Nephron progenitor cell (in vitro differentiated cells): ENCODE results near the gene LARP1.

Source experiments
- DNase-seq: peaks from one replicate; pipeline ENCODE4 v3.0.0; 2021
- H3K27ac Mint-ChIP-seq: 2 replicates; pipeline ENCODE4 v1.8.0; 2021; ENCODE audit warnings: mild to moderate bottlenecking, moderate library complexity, mixed read lengths
- H3K27me3 Mint-ChIP-seq: 2 replicates; pipeline ENCODE4 v1.8.0; 2021; ENCODE audit warnings: mild to moderate bottlenecking, low read depth, mixed read lengths; ENCODE audit not compliant: poor library complexity
- H3K36me3 Mint-ChIP-seq: 2 replicates; pipeline ENCODE4 v1.8.0; 2021; ENCODE audit warnings: low read depth, mixed read lengths
- H3K4me1 Mint-ChIP-seq: 2 replicates; pipeline ENCODE4 v1.8.0; 2021; ENCODE audit warnings: mixed read lengths
- H3K4me3 Mint-ChIP-seq: 2 replicates; pipeline ENCODE4 v1.8.0; 2021; ENCODE audit warnings: mild to moderate bottlenecking, moderate library complexity, mixed read lengths
- H3K9me3 Mint-ChIP-seq: 2 replicates; pipeline ENCODE4 v1.8.0; 2021; ENCODE audit warnings: mild to moderate bottlenecking, moderate library complexity, mixed read lengths
- TF ChIP-seq, protein P1 (sequence below): fragments of 200-600 bp; sonication (generic); IDR thresholded peaks from 2 replicates; pipeline ENCODE4 v1.5.0; 2021; ENCODE audit warnings: antibody characterized with exemption

LARP1 gene

GRCh38 chr5:154795235-154795596 lies 40.0 kb downstream of the LARP1 start:
- H3K9me3 Mint-ChIP-seq = no peaks in the 10 kb centered on the region
- H3K4me3 Mint-ChIP-seq = no peak overlapping the region
- H3K27ac Mint-ChIP-seq = no peak overlapping the region
- TF ChIP-seq, protein P1, sequence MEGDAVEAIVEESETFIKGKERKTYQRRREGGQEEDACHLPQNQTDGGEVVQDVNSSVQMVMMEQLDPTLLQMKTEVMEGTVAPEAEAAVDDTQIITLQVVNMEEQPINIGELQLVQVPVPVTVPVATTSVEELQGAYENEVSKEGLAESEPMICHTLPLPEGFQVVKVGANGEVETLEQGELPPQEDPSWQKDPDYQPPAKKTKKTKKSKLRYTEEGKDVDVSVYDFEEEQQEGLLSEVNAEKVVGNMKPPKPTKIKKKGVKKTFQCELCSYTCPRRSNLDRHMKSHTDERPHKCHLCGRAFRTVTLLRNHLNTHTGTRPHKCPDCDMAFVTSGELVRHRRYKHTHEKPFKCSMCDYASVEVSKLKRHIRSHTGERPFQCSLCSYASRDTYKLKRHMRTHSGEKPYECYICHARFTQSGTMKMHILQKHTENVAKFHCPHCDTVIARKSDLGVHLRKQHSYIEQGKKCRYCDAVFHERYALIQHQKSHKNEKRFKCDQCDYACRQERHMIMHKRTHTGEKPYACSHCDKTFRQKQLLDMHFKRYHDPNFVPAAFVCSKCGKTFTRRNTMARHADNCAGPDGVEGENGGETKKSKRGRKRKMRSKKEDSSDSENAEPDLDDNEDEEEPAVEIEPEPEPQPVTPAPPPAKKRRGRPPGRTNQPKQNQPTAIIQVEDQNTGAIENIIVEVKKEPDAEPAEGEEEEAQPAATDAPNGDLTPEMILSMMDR = no peak
- H3K27me3 Mint-ChIP-seq = no peaks in the 10 kb centered on the region
- H3K4me1 Mint-ChIP-seq = no peaks in the 10 kb centered on the region
- H3K36me3 Mint-ChIP-seq = peaks cover 58% of the 10 kb centered on the region
- no peak for DNase-seq

DNA sequence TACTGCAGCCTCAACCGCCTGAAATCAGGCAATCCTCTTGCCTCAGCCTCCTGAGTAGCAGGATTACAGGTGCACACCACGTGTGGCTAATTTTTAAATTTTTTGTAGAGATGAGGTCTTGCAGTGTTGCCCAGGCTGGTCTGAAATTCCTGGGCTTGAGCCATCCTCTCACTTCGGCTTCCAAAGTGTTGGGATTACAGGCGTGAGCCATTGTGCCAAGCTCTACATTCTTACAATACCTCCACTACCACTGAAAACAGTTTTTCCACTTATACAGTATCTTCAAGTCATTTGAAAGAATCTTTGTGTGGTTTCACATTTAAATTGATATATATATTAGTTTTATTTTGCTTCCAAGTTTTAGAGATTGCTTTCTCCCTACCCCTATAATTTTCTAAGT lies 42.6 kb downstream of the LARP1 start:
- no peak overlapping the region for H3K4me3 Mint-ChIP-seq

DNA sequence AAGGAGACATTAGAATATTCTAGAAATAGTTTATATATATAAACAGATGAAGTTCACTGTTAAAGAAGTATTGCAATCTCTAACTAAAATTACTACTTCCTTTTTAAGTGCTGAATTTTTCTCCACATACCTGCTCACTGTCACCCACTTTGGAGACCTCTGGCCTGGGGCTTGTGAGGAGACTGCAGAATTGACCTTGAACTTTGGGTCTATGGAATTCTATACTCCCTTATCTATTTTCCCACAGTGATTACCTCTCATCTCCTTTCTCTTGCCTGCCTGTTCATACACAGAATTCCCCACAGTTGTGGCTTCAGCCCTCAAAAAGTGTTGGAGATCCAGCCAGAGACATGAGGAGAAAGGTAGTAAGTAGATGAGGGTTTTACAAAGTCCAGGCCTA lies 45.4 kb downstream of the LARP1 start:
- Mint-ChIP-seq H3K9me3 (no peaks in the 10 kb centered on the region), H3K27ac (no peak overlapping the region), H3K4me1 (peaks cover 5% of the 10 kb centered on the region), H3K36me3 (peaks cover 81% of the 10 kb centered on the region), H3K4me3 (no peak overlapping the region), H3K27me3 (no peaks in the 10 kb centered on the region)
- TF ChIP-seq, protein P1 = no peak
- no peak for DNase-seq

More for the DNA sequence above, 42.6 kb downstream of the LARP1 start:
- TF ChIP-seq, protein P1 = no peak
- Mint-ChIP-seq H3K27me3 (no peaks in the 10 kb centered on the region), H3K36me3 (peaks cover 75% of the 10 kb centered on the region), H3K27ac (no peak overlapping the region), H3K4me1 (peaks cover 5% of the 10 kb centered on the region), H3K9me3 (no peaks in the 10 kb centered on the region)
- no peak for DNase-seq

GRCh38 chr5:154801083-154801482 lies 45.9 kb downstream of the LARP1 start:
- Mint-ChIP-seq H3K27me3 (no peaks in the 10 kb centered on the region), H3K36me3 (peaks cover 86% of the 10 kb centered on the region), H3K27ac (no peak overlapping the region), H3K9me3 (no peaks in the 10 kb centered on the region), H3K4me3 (no peak overlapping the region), H3K4me1 (peaks cover 5% of the 10 kb centered on the region)
- no peak for DNase-seq
- TF ChIP-seq, protein P1 = no peak

DNA sequence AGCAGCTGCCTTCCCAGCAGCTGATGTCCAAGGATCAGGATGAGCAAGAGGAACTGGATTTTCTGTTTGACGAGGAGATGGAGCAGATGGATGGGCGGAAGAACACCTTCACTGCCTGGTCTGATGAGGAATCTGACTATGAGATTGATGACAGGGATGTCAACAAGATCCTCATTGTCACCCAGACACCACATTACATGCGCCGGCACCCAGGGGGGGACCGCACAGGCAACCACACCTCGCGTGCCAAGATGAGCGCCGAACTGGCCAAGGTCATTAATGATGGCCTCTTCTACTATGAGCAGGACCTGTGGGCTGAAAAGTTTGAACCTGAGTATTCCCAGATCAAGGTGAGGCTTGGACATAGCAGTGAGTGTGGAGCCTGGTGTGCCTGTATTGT lies 46.9 kb downstream of the LARP1 start:
- no peak for DNase-seq
- Mint-ChIP-seq H3K36me3 (peaks cover 85% of the 10 kb centered on the region), H3K4me3 (no peak overlapping the region), H3K4me1 (peaks cover 5% of the 10 kb centered on the region), H3K9me3 (no peaks in the 10 kb centered on the region), H3K27ac (peak overlapping the region; percentile 6), H3K27me3 (no peaks in the 10 kb centered on the region)
- TF ChIP-seq, protein P1 = no peak

- Mint-ChIP-seq H3K4me1 (peaks cover 2% of the 10 kb centered on the region), H3K36me3 (peaks cover 71% of the 10 kb centered on the region), H3K4me3 (no peak overlapping the region), H3K27me3 (no peaks in the 10 kb centered on the region), H3K27ac (no peak overlapping the region), H3K9me3 (no peaks in the 10 kb centered on the region)
- no peak for DNase-seq
- TF ChIP-seq, protein P1 = no peak
Measured at GRCh38 chr5:154806176-154806575, 51.0 kb downstream of the LARP1 start.
